HAP-1 (cell line): Measurements from ENCODE around the gene LNX2.

Source experiments
- DNase-seq, 2 experiments: peaks; one replicate each; pipeline ENCODE4 v3.0.0-alpha.2; 2016 to 2020; ENCODE audit warnings: low spot score in 2 of 2
- H3K27me3 ChIP-seq: fragments of 250-450 bp; sonication (Bioruptor Pico); 2 replicates; pipeline ENCODE4 v1.5.1; 2020; ENCODE audit warnings: low read depth, mild to moderate bottlenecking, moderate library complexity
- H3K36me3 ChIP-seq: fragments of 250-450 bp; sonication (Bioruptor Pico); replicated peaks from 2 replicates; pipeline ENCODE4 v1.5.1; 2020; ENCODE audit warnings: mild to moderate bottlenecking
- H3K4me1 ChIP-seq: fragments of 250-450 bp; sonication (Bioruptor Pico); 2 replicates; pipeline ENCODE4 v1.5.1; 2020; ENCODE audit warnings: mild to moderate bottlenecking
- H3K4me3 ChIP-seq: fragments of 250-450 bp; sonication (Bioruptor Pico); 2 replicates; pipeline ENCODE4 v1.5.1; 2020; ENCODE audit warnings: mild to moderate bottlenecking, moderate library complexity
- H3K9me3 ChIP-seq: fragments of 250-450 bp; sonication (Bioruptor Pico); 2 replicates; pipeline ENCODE4 v1.5.1; 2020; ENCODE audit warnings: mild to moderate bottlenecking, moderate library complexity
- in situ Hi-C: fragments of 300-500 bp; cut with MboI; formaldehyde crosslinking; loops from 3 replicates; pipeline ENCODE4 v1.14.3; 2020; ENCODE audit warnings: low sequenced_read_pairs, inconsistent platforms, mixed read lengths

The LNX2 gene

DNA sequence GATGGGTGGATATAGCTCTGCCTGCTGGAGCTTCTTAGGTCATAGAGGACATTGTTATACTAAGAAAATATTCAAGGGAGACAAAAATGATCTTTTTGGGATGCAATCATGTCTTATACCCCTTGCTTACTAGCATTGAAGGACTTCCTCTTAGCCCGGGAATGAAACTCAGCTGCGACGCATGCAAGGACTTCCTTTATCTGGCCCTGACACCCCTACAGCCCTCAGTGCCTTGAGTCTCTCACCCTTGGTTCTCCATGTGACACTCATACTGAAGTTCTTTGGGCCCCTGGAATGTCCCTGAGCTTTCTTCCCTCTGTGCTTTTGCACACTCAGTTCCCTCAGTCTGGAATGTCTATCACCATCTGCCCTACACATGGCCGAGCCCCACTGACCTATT is 97.5 kb downstream of the LNX2 start:
- Histone ChIP-seq H3K9me3 (no peaks in the 10 kb centered on the region), H3K27me3 (no peaks in the 10 kb centered on the region), H3K36me3 (no peaks in the 10 kb centered on the region), H3K4me3 (no peak overlapping the region), H3K4me1 (no peaks in the 10 kb centered on the region)
- in situ Hi-C loops, result no loop called here
- no peak for DNase-seq

DNA sequence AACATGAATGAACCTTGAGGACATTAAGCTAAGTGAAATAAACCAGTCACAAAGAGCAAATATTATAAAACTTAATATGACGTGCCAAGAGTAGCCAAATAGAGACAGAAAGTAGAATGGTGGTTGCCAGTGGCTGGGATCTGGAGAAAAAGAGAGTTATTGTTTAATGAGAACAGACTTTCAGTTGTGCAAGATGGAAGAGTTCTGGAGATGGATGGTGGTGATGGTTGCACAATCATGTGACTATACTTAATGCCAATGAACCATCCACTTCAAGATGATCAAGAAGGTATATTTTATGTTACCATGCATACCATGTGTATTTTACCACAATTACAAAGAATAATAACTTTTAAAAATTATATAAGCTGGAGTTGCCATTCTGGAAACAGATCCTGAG is 104.2 kb downstream of the LNX2 start:
- DNase-seq, result no peak
- in situ Hi-C loops, result no loop called here
- H3K4me1 ChIP-seq, result no peaks in the 10 kb centered on the region
- no peaks in the 10 kb centered on the region for H3K36me3 ChIP-seq
- no peak overlapping the region for H3K4me3 ChIP-seq
- H3K9me3 ChIP-seq, result no peaks in the 10 kb centered on the region
- peaks cover 3% of the 10 kb centered on the region; the same call in 1 of the 2 replicates for H3K27me3 ChIP-seq

DNA sequence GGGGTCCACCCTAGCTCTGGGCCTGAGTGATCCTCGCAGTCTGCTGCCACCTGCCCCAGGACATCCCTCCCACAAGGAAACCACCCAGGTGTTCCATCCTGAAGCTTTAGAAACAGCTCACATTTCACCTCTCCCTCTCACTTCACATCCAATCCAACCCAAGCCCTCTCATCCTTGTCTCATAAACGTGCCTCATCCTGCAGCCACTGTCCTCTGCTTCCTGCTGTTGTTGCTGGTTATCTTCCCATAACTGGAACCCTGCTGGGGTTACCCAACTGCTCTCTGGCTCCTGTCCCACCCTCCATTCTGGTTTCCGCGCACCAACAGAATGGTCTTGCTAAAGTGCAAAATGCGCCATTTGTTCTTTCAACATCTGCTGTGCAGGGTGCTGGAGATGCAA is 110.2 kb downstream of the LNX2 start:
- Histone ChIP-seq H3K4me3 (no peak overlapping the region), H3K27me3 (0 out of 2 replicates have a peak, but pooled peaks cover 3% of the 10 kb centered on the region), H3K4me1 (no peaks in the 10 kb centered on the region), H3K9me3 (no peaks in the 10 kb centered on the region), H3K36me3 (no peaks in the 10 kb centered on the region)
- in situ Hi-C loops, result no loop called here
- no peak for DNase-seq

DNA sequence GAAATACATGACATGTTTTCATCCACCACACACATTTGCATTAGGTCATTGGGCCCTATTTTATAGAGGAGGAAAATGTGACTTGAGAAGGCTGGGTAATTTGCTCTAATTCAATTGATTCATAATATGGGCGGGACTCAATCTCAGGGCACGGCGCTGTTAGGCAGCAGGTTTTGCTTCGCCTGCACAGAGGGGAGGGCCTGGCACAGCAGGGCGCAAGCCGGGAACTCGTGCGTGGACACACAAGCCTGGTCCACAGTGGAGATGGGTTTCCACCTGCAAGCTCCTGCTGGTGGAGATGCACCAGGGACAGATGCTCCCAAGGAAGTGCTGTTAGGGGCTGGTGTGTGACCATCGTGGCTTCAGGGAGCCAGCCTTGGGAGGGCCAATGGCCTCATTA is 111.5 kb downstream of the LNX2 start:
- Histone ChIP-seq H3K9me3 (no peaks in the 10 kb centered on the region), H3K36me3 (no peaks in the 10 kb centered on the region), H3K4me1 (no peaks in the 10 kb centered on the region), H3K4me3 (no peak overlapping the region), H3K27me3 (0 out of 2 replicates have a peak, but pooled peaks cover 3% of the 10 kb centered on the region)
- in situ Hi-C loops, result no loop called here
- DNase-seq, result no peak

DNA sequence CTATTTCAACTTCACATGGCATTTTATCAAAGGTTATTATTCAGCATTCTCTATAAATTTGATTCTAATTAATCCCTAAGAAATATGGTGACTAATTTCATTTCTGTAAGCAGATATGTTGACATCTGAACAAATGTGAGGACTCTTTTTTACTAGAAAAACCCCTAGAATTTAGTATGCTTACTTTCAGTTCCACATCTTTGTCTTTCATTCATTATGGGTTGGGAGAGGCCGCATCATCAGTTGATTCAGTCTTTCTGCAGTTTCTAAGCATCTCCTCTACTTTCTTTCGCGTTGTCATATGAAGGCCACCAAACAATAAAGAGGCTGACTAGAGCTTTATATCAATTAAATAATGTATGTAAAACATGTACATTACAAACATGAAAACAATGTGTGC is 114.5 kb downstream of the LNX2 start:
- DNase-seq, result no peak
- Histone ChIP-seq H3K9me3 (no peaks in the 10 kb centered on the region), H3K27me3 (0 out of 2 replicates have a peak, but pooled peaks cover 3% of the 10 kb centered on the region), H3K36me3 (no peaks in the 10 kb centered on the region), H3K4me1 (no peaks in the 10 kb centered on the region), H3K4me3 (no peak overlapping the region)
- in situ Hi-C loops, result no loop called here

DNA sequence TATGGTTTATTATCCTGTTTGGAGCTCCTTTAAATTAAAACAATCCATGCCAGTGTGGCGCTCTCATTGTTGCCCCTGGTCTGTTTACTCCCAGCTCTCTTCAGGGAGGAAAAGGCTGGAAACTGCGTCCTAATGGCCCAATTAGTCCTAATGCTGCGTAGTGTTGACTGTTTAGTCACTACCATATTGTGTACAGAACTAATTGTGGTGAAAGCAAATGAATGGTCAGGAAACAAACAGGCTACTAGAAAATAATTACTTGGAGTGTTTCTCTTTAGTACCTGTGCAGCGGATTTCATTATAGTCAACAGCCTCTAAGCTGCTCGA is 115.5 kb downstream of the LNX2 start:
- DNase-seq, result no peak
- no peaks in the 10 kb centered on the region for H3K9me3 ChIP-seq
- H3K36me3 ChIP-seq, result no peaks in the 10 kb centered on the region
- 0 out of 2 replicates have a peak, but pooled peaks cover 3% of the 10 kb centered on the region for H3K27me3 ChIP-seq
- H3K4me1 ChIP-seq, result no peaks in the 10 kb centered on the region
- in situ Hi-C loops, result no loop called here
- H3K4me3 ChIP-seq, result no peak overlapping the region

DNA sequence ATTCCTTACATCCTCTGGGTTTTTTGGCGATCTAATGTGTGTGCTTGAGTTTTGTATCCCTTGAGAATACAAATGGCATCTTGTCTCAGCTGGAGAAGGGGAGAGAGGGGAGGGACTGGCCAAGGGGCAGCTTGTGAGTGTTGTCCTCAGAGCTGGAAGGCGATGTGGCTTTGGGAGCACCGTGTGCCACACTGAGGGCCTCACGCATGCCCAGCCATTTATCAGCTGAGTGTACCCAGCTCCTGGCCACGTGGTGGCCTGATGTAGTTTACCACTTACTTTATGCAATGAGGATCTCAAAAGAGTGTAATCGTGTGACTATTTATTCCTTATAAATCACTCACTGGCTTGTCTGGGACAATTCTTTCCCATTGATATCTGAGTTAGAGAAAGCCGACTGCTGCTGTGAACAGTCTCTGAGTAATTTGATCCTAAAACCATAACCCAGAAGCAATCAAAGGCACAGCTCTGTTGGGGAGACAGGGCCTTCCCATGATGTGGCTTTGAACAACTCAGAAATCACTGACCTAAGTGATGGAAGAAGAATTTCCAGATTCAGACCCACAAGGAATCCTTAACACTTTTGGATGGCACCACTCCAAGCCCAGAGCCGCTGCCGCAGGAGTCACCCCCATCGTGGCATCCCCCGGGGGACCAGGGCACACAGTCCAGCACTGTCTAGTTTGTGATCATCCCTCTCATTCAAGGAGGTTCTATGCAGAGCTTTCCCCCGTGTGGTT is 116.0 kb downstream of the LNX2 start:
- Histone ChIP-seq H3K9me3 (no peaks in the 10 kb centered on the region), H3K36me3 (no peaks in the 10 kb centered on the region), H3K4me3 (no peak overlapping the region), H3K4me1 (no peaks in the 10 kb centered on the region), H3K27me3 (0 out of 2 replicates have a peak, but pooled peaks cover 3% of the 10 kb centered on the region)
- DNase-seq, result no peak
- in situ Hi-C loops, result no loop called here

DNA sequence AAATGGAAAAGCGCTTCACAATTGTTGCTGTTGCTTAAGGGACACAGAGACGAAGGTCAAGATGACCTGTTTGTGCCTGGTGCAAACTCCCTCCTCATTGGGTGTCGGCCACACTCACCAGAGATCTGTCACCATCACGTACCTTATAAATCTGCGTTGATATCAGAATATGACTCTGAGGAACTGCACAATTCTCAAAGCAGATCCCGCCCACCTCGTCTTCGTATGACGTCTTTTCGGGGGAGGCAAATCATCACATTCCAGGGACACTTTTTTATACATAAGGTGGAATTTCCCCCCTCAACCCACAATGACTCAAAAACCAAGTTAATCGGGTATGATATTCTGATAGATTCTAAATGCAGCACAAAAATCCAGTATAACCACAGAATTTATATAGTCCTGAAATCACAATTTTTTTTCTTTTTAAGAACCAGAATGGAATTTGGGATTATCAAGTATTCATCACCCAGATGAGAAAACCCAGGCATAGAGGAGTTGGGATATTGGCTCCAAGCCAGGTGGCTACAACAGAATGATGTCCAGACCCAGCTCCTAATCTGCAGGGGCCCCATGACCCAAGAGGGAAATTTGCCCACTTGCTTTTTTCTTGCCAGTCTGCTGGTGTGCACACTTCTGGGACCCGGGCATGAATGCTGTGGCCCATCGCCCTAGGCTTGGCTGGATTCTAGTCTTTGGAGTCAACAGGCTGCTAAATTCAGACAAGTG is 119.4 kb downstream of the LNX2 start:
- Histone ChIP-seq H3K9me3 (no peaks in the 10 kb centered on the region), H3K4me1 (no peaks in the 10 kb centered on the region; the same call in 1 of the 2 replicates), H3K27me3 (0 out of 2 replicates have a peak, but pooled peaks cover 3% of the 10 kb centered on the region), H3K4me3 (no peak overlapping the region), H3K36me3 (no peaks in the 10 kb centered on the region)
- DNase-seq, result no peak
- in situ Hi-C loops, result no loop called here

DNA sequence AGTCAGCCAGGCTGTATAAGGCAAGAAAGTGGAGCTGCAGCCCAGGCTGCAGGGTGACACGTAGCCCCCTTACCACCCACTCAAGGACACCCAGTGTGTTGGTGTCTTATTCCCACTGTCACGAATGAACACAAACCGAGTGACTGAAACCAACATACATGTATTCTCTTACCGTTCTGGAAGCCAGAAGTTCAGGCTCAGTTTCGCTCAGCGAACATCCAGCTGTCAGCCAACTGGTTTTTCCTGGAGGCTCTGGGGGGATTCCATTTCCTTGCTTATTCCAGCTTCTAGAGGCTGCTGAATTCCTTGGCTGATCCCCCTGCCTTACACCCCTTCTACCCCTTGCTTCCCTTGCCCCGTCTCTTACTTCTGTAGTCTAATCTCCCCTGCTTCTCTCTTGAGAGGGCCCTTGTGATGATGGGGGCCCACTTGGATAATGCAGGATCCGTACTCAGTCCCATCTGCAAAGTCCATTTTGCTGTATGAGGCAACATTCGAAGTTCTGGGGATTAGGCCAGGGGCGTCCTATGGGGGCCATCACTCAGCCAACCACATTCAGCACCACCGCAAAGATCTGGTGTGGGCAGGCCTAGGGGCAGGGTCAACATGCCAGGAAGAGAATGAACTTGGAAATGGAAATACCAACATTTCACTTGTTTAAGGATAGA is 122.6 kb downstream of the LNX2 start:
- in situ Hi-C loops, result no loop called here
- no peaks in the 10 kb centered on the region for H3K9me3 ChIP-seq
- H3K27me3 ChIP-seq, result no peaks in the 10 kb centered on the region
- no peak for DNase-seq
- H3K4me1 ChIP-seq, result peaks cover 2% of the 10 kb centered on the region; the same call in 1 of the 2 replicates
- H3K36me3 ChIP-seq, result no peaks in the 10 kb centered on the region
- H3K4me3 ChIP-seq, result no peak overlapping the region

DNA sequence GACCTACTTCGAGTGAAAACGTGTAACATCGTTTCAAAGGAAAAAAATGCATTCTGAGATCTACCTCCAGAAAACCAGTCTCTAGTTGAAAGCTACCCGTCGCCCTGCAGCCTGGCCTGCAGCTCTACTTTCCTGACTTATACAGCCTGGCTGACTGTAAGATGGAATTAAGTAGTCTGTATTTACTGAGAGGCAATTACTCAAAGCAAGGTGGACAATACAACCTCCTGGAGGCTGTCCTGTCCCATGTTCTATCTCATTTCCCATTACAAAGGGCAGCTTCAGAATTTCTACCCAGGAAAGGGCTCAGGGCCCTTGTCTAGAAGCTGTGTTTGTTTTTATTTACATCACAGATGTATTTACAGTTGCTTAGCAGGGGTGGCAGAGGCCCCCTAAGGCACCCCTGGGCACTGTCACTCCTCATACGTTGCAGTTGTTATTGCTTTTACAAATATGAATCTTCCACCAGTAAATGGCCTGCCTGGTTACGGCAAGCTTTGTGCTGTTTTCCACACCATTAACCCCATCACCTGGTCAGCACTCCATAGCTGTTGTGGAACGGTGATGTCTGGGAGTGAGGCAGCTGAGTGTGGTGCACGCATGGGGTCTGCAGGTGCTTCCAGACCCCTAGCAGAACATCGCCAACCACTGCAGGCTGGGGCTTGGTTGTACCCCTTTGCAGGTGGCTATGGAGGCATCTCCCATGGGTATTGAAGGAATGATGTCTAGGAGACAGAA is 123.6 kb downstream of the LNX2 start:
- in situ Hi-C loops, result no loop called here
- H3K4me3 ChIP-seq, result no peak overlapping the region
- no peaks in the 10 kb centered on the region for H3K27me3 ChIP-seq
- no peaks in the 10 kb centered on the region for H3K36me3 ChIP-seq
- peaks cover 2% of the 10 kb centered on the region; the same call in 1 of the 2 replicates for H3K4me1 ChIP-seq
- H3K9me3 ChIP-seq, result no peaks in the 10 kb centered on the region
- DNase-seq, result no peak

DNA sequence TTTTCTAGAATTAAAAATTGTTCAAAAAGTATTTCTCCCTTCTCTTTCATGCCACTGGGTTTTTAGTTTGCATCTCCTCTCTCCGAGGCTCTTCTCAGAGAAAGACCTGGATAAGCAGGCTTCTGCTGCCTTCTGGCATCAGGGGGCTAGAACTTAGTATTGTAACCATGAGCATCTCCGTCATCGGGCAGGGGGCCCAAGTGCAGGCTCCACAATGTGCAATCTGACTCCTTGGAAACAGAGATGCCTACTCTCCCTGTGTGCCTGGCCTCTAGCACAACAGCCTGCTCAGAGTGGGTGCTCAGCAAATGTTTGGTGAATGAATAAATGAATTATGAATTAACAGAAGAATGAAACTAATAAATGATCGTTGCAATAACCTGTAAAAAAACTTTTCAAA is 124.3 kb downstream of the LNX2 start:
- Histone ChIP-seq H3K27me3 (no peaks in the 10 kb centered on the region), H3K4me3 (no peak overlapping the region), H3K36me3 (no peaks in the 10 kb centered on the region), H3K4me1 (peaks cover 2% of the 10 kb centered on the region; the same call in 1 of the 2 replicates), H3K9me3 (no peaks in the 10 kb centered on the region)
- in situ Hi-C loops, result no loop called here
- DNase-seq, result no peak
